Frontal cortex (tissue), 4 donors: ENCODE data around the gene OR52B6. TPM values are rescaled to one million over a fixed set of nuclear protein-coding genes. Genes with fewer than 3 reads are reported as not detected.
"Not testable (repeated sequence)": the region's sequence is repeated elsewhere in the genome, so short reads cannot be mapped to it uniquely, and the experiment has no call there.

Source experiments
- DNase-seq, 2 donors: peaks; one replicate each; pipeline ENCODE4 v3.0.0; 2012; ENCODE audit warnings: low spot score in 2 of 2
- FAIRE-seq: peaks from 2 replicates; lab custom pipeline; 2012; peaks lifted over from hg19 to GRCh38; lab: Jason Lieb, UNC
- total RNA-seq: library from RNA; depleted of rRNA; stranded (reverse); fragments of >200 nt; gene quantifications from one replicate; pipeline ENCODE4 v1.2.3, GENCODE V29; 2014
- donor health status: control.
- donor health status: control.
- donor health status: control.

OR52B6 gene, protein sequence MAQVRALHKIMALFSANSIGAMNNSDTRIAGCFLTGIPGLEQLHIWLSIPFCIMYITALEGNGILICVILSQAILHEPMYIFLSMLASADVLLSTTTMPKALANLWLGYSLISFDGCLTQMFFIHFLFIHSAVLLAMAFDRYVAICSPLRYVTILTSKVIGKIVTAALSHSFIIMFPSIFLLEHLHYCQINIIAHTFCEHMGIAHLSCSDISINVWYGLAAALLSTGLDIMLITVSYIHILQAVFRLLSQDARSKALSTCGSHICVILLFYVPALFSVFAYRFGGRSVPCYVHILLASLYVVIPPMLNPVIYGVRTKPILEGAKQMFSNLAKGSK
- not detected for total RNA-seq

GRCh38 chr11:5580577-5580976, at the start of gene OR52B6:
OR52B6 (plus strand) TSS chr11:5580877; CDS start chr11:5580877, 0 bp downstream.
- DNase-seq (no peak), FAIRE-seq (no peak)

DNA sequence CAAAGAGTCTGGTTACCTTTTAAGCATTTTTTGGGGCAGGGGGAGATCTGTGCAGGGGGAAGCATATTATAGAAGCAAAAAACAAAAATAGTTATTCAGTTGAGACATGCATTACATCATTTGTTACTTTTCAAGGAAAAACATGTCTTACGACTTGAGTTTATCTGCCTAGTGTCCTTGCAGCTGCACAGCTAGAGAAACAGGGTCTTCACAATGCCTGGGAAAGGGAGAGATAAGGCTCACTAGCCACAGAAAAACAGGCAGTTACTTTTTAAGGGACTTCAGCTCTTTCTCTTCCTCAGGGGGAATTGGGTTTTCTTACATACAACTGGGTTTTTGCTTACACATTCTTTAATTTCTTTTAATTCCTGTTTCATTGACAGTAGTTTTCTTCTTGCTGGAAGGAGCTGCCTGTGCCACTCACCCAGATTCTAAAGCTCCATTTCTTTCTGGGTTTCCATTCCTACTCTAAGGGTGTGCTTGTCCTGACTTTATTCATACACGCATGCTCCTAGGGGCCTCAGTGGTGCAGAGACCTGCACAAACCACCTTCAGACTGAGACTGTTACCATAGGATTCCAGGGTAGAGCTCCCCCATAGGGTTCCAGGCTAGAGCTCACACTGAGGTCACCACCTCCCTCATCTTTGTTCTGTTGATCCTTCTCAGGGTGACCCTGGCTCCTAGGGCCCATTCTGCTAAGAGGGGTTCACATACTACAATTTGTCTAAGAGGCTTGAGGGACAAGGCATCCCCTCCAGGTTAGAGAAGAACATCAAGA, 49.4 kb upstream of the OR52B6 start:
- no peak for DNase-seq
- FAIRE-seq = no peak

DNA sequence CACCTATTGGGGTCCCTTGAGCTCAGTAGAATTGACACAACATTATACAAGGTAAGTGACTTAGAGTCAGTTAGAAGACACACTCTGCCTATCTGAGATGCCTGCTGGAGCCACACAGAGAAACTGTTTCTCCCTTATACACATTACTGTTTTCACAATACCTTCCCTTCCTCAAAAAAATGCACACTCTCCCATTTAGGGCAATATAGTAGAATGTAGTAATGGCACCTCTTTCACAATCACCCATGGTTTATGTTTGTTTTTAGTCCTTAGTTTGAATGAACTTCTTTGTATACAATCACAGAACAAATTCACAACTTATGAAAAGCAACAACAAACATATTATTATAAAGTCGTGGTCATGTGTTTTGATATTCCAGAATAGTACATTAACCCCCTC, 46.6 kb upstream of the OR52B6 start:
- FAIRE-seq (no peak), DNase-seq (no peak)

GRCh38 chr11:5536482-5536881, 44.2 kb upstream of the OR52B6 start:
- FAIRE-seq (no peak), DNase-seq (no peak)

DNA sequence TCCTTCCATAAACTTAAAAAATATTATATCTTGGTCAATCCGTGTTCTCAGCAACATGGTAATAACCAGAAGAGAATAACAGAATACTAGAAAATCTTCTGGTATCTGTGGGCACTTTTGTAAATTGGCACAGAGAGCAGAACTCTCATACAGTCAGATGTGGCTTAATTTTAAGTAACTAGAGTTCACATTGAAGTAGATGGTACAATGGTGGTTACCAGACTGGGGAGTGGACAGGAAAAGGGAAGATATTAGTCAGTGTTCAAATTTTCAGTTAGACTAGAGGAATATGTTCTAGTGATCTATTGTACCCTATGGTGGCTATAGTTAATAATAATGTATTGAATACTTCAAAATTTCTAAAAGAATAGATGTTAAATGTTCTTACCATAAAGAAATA, 39.2 kb upstream of the OR52B6 start:
- no peak for FAIRE-seq

DNA sequence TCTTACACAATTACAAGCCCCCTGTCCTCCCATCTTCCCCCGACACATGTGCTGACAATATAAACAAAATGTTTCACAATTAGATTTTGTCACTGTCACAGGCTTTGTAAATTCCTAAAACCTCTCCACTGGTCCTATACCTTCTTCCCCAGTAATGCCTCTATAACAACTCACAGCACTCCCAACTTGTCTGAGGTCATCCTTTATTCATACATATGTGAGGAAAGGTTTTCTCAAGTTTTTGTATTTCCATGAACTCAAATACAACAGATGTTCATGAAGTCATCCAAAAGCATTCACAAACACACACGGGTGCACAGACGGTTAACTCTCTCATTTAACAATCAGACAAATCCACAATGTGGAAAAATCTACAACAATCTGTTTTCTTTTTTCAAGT, 34.2 kb upstream of the OR52B6 start:
- DNase-seq (no peak), FAIRE-seq (no peak)

More for the DNA sequence above, 39.2 kb upstream of the OR52B6 start:
- no peak for DNase-seq

DNA sequence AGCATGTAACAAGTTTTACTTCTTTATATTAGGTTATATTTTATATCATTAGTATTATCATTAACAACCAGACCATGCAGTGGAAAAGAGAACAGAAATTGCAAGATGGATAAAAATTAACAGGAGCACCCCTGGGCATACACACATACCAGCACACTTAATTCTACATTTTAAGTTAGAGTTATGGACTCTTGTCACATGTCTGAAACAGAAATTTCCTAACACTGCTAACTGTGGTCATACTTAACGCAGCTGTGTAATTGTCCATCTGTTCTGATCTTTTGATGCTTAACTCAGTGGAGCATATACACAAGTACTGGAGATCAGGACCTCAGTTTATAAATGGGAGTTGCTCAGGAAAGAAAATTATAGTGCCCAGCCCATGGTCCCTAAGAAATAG, 32.7 kb upstream of the OR52B6 start:
- no peak for FAIRE-seq
- no peak for DNase-seq

- DNase-seq (no peak), FAIRE-seq (no peak)
Measured at GRCh38 chr11:5548440-5548839, 32.2 kb upstream of the OR52B6 start, which contains the start of gene OR52H1. OR52H1 (minus strand) TSS chr11:5548540; CDS start chr11:5545505, 3,035 bp downstream.

DNA sequence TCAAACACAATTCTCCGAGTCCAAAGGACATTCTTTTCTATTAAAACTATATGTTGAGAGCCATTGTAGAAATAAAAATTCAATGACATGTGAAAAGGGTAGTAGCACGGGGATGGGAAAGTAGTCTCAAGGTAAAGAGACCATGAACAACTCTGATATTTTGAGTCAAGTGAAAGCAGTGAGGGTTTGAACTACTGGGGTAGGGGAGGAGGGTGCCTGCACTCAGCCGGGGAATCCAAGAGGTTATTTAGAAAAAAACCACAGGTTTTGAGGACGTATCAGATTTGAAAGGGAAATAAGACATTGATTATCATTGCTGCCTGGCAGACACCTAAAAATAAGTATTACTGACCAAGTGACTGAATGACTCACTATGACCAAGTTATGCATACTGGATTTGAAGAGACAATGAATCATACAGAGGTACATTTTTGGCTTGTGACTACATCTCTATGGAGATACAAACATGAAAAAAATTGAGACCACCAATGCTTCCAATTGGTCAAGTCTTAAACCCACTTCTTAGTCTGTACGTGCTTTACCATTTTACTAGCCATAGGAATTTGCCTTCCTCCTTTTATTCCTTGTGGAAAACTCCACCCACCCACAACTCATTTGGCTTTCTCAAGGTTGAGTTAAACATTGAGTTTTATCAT, 30.1 kb upstream of the OR52B6 start:
- DNase-seq (no peak), FAIRE-seq (no peak)

DNA sequence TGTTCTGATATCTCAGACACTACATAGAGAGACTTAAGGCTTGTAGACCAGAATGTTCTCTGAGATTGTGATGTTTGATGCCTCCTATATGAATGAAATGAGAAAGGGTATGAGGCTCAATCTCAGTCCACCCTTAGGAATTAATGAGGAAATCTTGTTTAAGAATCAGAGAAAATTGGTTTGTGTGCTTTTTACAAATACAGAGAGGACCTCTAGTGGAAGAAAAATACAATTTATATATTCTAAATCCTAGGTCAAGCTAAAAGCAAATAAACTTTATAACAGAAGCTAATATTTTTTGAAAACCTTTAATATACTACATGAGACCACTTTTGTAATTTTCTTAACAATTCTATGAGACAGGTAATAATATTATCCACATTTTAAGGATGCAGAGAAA, 27.3 kb upstream of the OR52B6 start:
- FAIRE-seq (no peak), DNase-seq (no peak)

GRCh38 chr11:5556596-5557188, 24.0 kb upstream of the OR52B6 start:
- FAIRE-seq = no peak
- DNase-seq = no peak

- DNase-seq (no peak), FAIRE-seq (no peak)
Measured at GRCh38 chr11:5557751-5558150, 22.9 kb upstream of the OR52B6 start.

DNA sequence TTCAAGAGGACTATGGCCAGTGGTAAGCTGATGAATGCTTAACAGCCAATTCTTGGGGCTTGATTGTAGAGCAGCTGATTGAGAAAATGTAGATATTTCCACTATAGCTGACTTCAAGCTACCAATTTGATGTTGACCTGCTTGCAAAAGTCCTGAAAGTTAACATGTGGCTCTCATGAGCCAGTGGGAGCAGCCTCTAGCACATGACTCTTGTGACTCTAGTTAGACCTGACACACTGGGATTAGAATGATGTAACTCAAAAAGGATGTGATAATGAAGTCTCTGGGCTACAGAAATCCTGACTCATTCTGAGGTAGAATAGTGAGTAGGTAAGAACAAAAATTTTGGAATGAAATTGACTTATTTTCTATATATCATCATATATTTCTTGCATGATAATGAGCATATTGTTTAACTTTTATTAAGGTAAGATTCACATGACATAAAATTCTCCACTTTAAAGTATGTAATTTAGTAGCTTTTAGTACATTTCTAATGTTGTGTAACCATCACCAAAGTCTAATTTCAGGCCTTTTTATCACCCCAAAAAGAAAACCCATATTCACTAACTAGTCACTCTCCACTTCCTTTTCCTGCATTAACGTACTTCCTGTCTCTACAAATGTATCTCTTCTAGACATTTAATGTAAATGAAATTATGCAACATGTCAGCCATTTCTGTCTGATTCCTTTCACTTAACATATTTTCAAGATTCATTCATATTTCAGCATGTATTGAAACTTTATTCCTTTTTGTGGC, 16.2 kb upstream of the OR52B6 start:
- FAIRE-seq = no peak
- no peak for DNase-seq

DNA sequence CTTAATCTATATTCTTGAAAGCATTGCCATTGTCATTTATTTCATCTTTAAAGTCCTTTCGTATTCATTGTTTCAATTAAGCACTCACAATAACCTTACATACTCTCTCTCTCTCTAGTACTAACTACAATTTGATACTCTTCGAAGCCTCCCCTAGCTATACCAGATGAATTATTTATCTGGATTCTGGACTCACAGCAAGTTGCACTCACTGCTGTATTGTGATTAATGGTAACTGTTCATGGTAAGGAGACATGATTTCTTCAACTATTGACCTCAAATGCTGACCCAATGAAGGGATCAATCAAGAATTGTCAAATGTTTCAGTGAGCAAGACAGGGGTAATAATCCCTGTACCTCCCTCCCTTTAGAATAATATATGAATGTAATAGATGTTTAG, 6.0 kb upstream of the OR52B6 start:
- FAIRE-seq (no peak), DNase-seq (no peak)

DNA sequence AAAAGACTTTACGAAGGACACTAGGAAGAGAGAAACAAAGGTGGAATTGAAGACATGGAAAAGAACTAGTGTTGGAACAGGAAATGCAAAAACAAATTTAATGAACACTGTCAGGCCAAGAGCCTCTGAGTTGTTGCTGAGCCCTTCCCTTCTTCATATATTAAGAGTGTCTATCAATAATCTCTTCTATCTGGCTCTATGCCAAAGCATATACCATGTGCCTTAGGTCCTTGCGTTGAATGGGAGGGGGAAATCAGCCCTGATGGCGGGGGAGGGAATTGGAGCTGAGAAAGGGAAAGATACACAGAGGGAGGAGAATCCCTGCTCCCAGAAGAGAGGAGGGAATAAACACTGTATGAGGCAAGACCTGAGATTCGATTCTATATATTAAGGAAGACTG, 5.5 kb upstream of the OR52B6 start:
- FAIRE-seq = no peak

GRCh38 chr11:5577101-5577500, 3.6 kb upstream of the OR52B6 start:
- no peak for FAIRE-seq
- no peak for DNase-seq

More for the DNA sequence above, 5.5 kb upstream of the OR52B6 start:
- DNase-seq = no peak

DNA sequence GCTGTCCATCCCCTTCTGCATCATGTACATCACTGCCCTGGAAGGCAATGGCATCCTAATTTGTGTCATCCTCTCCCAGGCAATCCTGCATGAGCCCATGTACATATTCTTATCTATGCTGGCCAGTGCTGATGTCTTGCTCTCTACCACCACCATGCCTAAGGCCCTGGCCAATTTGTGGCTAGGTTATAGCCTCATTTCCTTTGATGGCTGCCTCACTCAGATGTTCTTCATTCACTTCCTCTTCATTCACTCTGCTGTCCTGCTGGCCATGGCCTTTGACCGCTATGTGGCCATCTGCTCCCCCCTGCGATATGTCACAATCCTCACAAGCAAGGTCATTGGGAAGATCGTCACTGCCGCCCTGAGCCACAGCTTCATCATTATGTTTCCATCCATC, 337 bp downstream of the OR52B6 start:
- DNase-seq = no peak
- no peak for FAIRE-seq

DNA sequence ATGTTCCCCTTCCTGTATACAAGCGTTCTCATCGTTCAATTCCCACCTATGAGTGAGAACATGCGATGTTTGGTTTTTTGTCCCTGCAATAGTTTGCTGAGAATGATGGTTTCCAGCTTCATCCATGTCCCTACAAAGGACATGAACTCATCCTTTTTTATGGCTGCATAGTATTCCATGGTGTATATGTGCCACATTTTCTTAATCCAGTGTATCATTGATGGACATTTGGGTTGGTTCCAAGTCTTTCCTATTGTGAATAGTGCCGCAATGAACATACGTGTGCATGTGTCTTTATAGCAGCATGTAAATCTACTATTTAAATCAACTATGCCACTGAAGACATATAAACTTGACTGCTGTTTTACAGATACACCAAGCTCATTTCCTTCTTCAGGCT, 3.8 kb downstream of the OR52B6 start:
- not testable (repeated sequence) for FAIRE-seq, DNase-seq

GRCh38 chr11:5589906-5590305, 9.2 kb downstream of the OR52B6 start:
- not testable (repeated sequence) for FAIRE-seq, DNase-seq

- DNase-seq (no peak), FAIRE-seq (no peak)
Measured at GRCh38 chr11:5591613-5592012, 10.9 kb downstream of the OR52B6 start.
